Stimulated activated CD4-positive, alpha-beta T cell treated with anti-CD3 and anti-CD28 coated beads, Interleukin-15, amount 100 ng/mL, for 24 hours (primary cell): ENCODE measurements around the gene THUMPD3.

Experiments
- DNase-seq: peaks from one replicate; pipeline ENCODE4 v3.0.0-alpha.2; 2020

The THUMPD3 gene

GRCh38 chr3:9397906-9398699, 35.2 kb downstream of the THUMPD3 start:
- peak; percentile 45 for DNase-seq

GRCh38 chr3:9398700-9399336, 36.0 kb downstream of the THUMPD3 start:
- DNase-seq, result peak; percentile 35

GRCh38 chr3:9399337-9399703, 36.5 kb downstream of the THUMPD3 start:
- no peak for DNase-seq

GRCh38 chr3:9399746-9400145, 36.9 kb downstream of the THUMPD3 start:
- peak; percentile 13 for DNase-seq

- DNase-seq, result no peak
These were observed 37.8 kb downstream of the THUMPD3 start for GRCh38 chr3:9400616-9401015.

- no peak for DNase-seq
These were observed 39.1 kb downstream of the THUMPD3 start for GRCh38 chr3:9401986-9402385.

GRCh38 chr3:9402410-9403228, 39.8 kb downstream of the THUMPD3 start:
- no peak for DNase-seq

- no peak for DNase-seq
These were observed 40.6 kb downstream of the THUMPD3 start for GRCh38 chr3:9403463-9403862.

- no peak for DNase-seq
These were observed 41.8 kb downstream of the THUMPD3 start for GRCh38 chr3:9404680-9405079.

- no peak for DNase-seq
These were observed 42.9 kb downstream of the THUMPD3 start for GRCh38 chr3:9405756-9406155.

- DNase-seq, result no peak
These were observed 44.2 kb downstream of the THUMPD3 start for GRCh38 chr3:9406856-9407626.

GRCh38 chr3:9408061-9408460, 45.2 kb downstream of the THUMPD3 start:
- DNase-seq, result no peak

- no peak for DNase-seq
These were observed 45.7 kb downstream of the THUMPD3 start for GRCh38 chr3:9408546-9408945.

- DNase-seq, result no peak
These were observed 47.4 kb downstream of the THUMPD3 start for GRCh38 chr3:9409981-9410854.

GRCh38 chr3:9411302-9411701, 48.4 kb downstream of the THUMPD3 start:
- no peak for DNase-seq

GRCh38 chr3:9412293-9412692, 49.4 kb downstream of the THUMPD3 start:
- no peak for DNase-seq

GRCh38 chr3:9414826-9415225, 52.0 kb downstream of the THUMPD3 start:
- DNase-seq, result no peak

GRCh38 chr3:9415485-9416138, 52.8 kb downstream of the THUMPD3 start:
- no peak for DNase-seq

- no peak for DNase-seq
These were observed 53.4 kb downstream of the THUMPD3 start for GRCh38 chr3:9416139-9416780.

GRCh38 chr3:9420850-9421549, 58.1 kb downstream of the THUMPD3 start:
- no peak for DNase-seq
